Measurements from ENCODE around the gene DCTN4.

The DCTN4 gene

DNA sequence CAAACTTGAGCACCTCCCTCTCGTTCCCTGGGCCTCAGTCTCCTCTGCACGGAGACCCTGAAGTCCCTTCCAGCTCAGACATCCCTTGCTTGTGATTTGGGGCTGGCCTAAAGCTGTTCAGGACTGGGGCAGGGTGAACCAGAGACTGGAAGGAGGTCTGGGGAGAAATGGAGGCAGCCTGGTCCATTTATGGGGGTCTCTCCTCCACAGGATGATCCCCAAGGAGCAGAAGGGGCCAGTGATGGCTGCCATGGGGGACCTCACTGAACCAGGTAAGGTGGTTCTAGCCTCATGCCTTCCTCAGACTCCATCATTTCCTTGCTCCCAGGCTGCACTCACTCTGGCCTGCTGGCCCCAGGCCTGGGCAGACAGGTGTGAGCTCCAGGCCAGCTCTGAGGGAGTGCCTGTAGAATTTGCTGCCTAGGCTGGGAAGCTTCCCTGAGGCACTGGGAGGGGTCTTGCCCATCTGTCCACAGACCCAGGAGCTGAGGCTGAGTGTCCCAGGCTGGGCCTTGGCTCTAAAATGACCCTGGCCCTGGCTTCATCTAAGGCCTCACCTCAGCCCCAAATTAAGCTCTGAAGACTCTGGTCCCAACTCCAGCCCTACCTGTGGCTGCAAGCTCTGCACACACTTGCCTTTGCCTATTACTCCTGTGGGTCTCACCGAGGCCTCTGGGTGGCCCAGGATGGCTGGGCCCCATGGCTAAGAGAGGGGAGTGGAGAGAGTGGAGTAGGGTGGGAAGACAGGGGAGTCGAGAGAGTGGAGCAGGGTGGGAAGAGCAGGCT is 95.9 kb downstream of the DCTN4 start:
- no peak for DNase-seq (ENCODE audit: low read depth in 2 of 2)
- no peak for TF ChIP-seq CTCF (IDR thresholded peaks at IDR 0.05; ENCODE audit: low read depth, low read length)
- H3K4me3 ChIP-seq (replicated peaks in 1 of 2; ENCODE audit: low read depth in 2 of 2, low read length in 2 of 2) = no peak overlapping the region

DNA sequence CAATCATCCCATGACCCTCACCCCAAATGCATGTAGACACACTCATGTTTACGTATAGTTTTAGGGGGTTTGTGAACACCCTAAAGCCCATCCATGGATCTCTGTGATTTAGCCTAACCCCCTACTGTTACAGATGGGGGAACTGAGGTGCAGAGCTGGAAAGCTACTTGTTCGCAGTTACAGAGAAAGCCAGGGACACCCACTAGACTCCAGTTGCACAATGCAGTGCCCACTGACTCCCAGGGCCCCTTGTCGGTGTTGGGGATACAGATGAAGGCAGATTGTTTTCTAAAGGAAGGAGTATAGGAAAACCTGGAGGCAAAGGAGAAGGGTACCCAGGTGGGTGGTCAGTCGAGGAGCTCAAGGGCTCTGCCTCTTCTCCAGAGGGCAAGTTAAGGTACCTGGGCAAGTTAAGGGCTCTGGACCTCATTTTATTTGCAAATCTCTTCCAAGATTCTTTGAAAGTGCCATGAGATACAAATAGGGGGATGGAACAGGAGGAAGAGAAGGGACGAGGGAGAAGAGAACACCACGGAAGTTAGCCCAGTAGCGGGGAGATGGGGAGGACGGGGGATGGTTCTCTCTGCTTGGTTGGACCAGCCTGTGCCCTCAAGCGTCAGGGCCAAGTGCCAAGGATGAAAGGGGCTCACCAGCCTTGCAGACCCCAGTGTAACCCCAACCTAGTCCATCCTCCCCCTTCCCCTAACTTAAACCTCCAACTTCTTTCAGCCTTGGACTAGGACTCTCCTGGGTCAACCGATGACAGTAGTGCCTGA is 96.8 kb downstream of the DCTN4 start:
- DNase-seq (ENCODE audit: low read depth in 2 of 2) = no peak
- no peak for TF ChIP-seq CTCF (IDR thresholded peaks at IDR 0.05; ENCODE audit: low read depth, low read length)
- no peak overlapping the region for H3K4me3 ChIP-seq (replicated peaks in 1 of 2; ENCODE audit: low read depth in 2 of 2, low read length in 2 of 2)

GRCh38 chr5:150661086-150661485 is 97.7 kb downstream of the DCTN4 start, which contains the start of gene MYOZ3:
Gene MYOZ3 (plus strand): TSS chr5:150661251. CDS start chr5:150662942, 1,691 bp downstream.
- no peak for DNase-seq (ENCODE audit: low read depth in 2 of 2)
- H3K4me3 ChIP-seq (replicated peaks in 1 of 2; ENCODE audit: low read depth in 2 of 2, low read length in 2 of 2) = no peak within 1 kb of the TSS
- TF ChIP-seq CTCF (IDR thresholded peaks at IDR 0.05; ENCODE audit: low read depth, low read length) = no peak

GRCh38 chr5:150660108-150660831 is 98.5 kb downstream of the DCTN4 start:
- TF ChIP-seq CTCF (IDR thresholded peaks at IDR 0.05; ENCODE audit: low read depth, low read length) = no peak
- DNase-seq (ENCODE audit: low read depth in 2 of 2) = no peak
- H3K4me3 ChIP-seq (replicated peaks in 1 of 2; ENCODE audit: low read depth in 2 of 2, low read length in 2 of 2) = no peak overlapping the region

GRCh38 chr5:150659360-150660107 is 99.3 kb downstream of the DCTN4 start:
- H3K4me3 ChIP-seq (replicated peaks in 1 of 2; ENCODE audit: low read depth in 2 of 2, low read length in 2 of 2) = no peak overlapping the region
- DNase-seq (ENCODE audit: low read depth in 2 of 2) = no peak
- TF ChIP-seq CTCF (IDR thresholded peaks at IDR 0.05; ENCODE audit: low read depth, low read length) = no peak

DNA sequence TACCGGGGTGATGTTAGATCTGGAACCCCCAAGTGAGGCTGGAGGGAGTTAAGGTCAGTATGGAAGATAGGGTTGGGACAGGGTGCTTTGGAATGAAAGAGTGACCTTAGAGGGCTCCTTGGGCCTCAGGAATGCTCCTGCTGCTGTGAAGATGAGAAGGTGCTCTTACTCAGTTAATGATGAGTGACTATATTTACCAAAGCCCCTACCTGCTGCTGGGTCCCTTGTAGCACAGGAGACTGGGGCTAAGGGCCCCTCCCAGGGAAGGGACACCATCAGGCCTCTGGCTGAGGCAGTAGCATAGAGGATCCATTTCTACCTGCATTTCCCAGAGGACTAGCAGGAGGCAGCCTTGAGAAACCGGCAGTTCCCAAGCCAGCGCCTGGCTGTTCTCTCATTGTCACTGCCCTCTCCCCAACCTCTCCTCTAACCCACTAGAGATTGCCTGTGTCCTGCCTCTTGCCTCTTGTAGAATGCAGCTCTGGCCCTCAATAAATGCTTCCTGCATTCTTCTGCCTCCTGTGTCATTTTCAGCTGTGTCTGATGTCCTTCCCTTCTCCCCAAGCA is 100.0 kb downstream of the DCTN4 start:
- TF ChIP-seq CTCF (IDR thresholded peaks at IDR 0.05; ENCODE audit: low read depth, low read length) = no peak
- DNase-seq (ENCODE audit: low read depth in 2 of 2) = no peak
- H3K4me3 ChIP-seq (replicated peaks in 1 of 2; ENCODE audit: low read depth in 2 of 2, low read length in 2 of 2) = no peak overlapping the region

Measured in cardiac fibroblast (primary cell).